ENCODE measurements around the gene CCL25.

GRCh38 chr19:8107301-8107903 is 54.8 kb downstream of the CCL25 start:
- no peak for TF ChIP-seq EP300 (IDR thresholded peaks at IDR 0.05)
- TF ChIP-seq CTCF (IDR thresholded peaks at IDR 0.05) = no peak
- TF ChIP-seq POLR2A (IDR thresholded peaks at IDR 0.05) = no peak
- no peak for TF ChIP-seq POLR2AphosphoS5 (IDR thresholded peaks at IDR 0.05)

All from upper lobe of left lung (tissue), 4 donors.